Stimulated activated naive CD8-positive, alpha-beta T cell treated with anti-CD3 and anti-CD28 coated beads, Interleukin-15, Interleukin-2, amounts not matched to agents 100 ng/mL and 50 ng/mL, for 24 hours (primary cell): ENCODE results near the gene ATXN7L1.
A peak's percentile ranks its signal among the peaks of the same experiment; 100 is the strongest.
"Not testable (repeated sequence)": the region's sequence is repeated elsewhere in the genome, so short reads cannot be mapped to it uniquely, and the experiment has no call there.

Source experiments
- H3K27ac Mint-ChIP-seq: one replicate; pipeline ENCODE4 v1.8.0; 2021; ENCODE audit warnings: mild to moderate bottlenecking, mixed read lengths
- H3K27me3 Mint-ChIP-seq: one replicate; pipeline ENCODE4 v1.8.0; 2021; ENCODE audit warnings: mixed read lengths
- H3K36me3 Mint-ChIP-seq: one replicate; pipeline ENCODE4 v1.8.0; 2021; ENCODE audit warnings: low read depth, mixed read lengths
- H3K4me1 Mint-ChIP-seq: one replicate; pipeline ENCODE4 v1.8.0; 2021; ENCODE audit warnings: low read depth, mixed read lengths
- H3K4me3 Mint-ChIP-seq: one replicate; pipeline ENCODE4 v1.8.0; 2021; ENCODE audit warnings: mild to moderate bottlenecking, mixed read lengths
- H3K9me3 Mint-ChIP-seq: one replicate; pipeline ENCODE4 v1.8.0; 2021; ENCODE audit warnings: mixed read lengths

ATXN7L1 gene

DNA sequence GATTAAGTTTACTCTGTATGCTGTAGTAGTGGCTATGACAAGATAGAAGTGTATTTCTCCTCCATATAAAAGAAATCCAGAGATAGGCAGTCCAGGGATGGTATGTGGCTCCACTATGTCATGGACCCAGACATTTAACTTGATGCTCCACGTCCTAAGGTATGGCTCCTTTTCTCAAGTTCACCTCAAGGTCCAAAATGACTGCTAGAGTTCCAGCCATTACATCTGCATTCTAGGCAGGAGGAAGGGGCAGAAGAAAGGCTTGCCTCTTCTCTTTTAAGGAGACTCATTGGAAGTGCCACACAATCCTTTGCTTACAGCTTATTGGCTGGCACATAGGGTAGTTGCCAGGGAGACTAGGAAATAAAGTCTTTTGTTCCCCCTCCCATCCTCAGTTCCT, 27.7 kb upstream of the ATXN7L1 start:
- peaks cover 5% of the 10 kb centered on the region for H3K27me3 Mint-ChIP-seq
- H3K4me3 Mint-ChIP-seq: no peak overlapping the region
- no peaks in the 10 kb centered on the region for H3K36me3 Mint-ChIP-seq
- no peak overlapping the region for H3K27ac Mint-ChIP-seq
- H3K9me3 Mint-ChIP-seq: no peaks in the 10 kb centered on the region
- no peaks in the 10 kb centered on the region for H3K4me1 Mint-ChIP-seq

- Mint-ChIP-seq H3K4me3 (no peak overlapping the region), H3K36me3 (no peaks in the 10 kb centered on the region), H3K27ac (no peak overlapping the region), H3K9me3 (no peaks in the 10 kb centered on the region), H3K27me3 (peaks cover 5% of the 10 kb centered on the region), H3K4me1 (no peaks in the 10 kb centered on the region)
Observed at GRCh38 chr7:105902325-105902911, 26.0 kb upstream of the ATXN7L1 start.

GRCh38 chr7:105897999-105898398, 21.6 kb upstream of the ATXN7L1 start:
- H3K4me3 Mint-ChIP-seq: no peak overlapping the region
- H3K27ac Mint-ChIP-seq: no peak overlapping the region

GRCh38 chr7:105896407-105896911, 20.1 kb upstream of the ATXN7L1 start:
- Mint-ChIP-seq H3K4me3 (no peak overlapping the region), H3K27me3 (peaks cover 9% of the 10 kb centered on the region), H3K4me1 (no peaks in the 10 kb centered on the region), H3K27ac (no peak overlapping the region), H3K9me3 (no peaks in the 10 kb centered on the region), H3K36me3 (no peaks in the 10 kb centered on the region)

More at GRCh38 chr7:105897999-105898398, 21.6 kb upstream of the ATXN7L1 start:
- H3K27me3 Mint-ChIP-seq: peaks cover 4% of the 10 kb centered on the region
- H3K4me1 Mint-ChIP-seq: no peaks in the 10 kb centered on the region
- H3K36me3 Mint-ChIP-seq: no peaks in the 10 kb centered on the region
- no peaks in the 10 kb centered on the region for H3K9me3 Mint-ChIP-seq

- H3K9me3 Mint-ChIP-seq: no peaks in the 10 kb centered on the region
- peaks cover 18% of the 10 kb centered on the region for H3K4me1 Mint-ChIP-seq
- H3K4me3 Mint-ChIP-seq: no peak overlapping the region
- H3K27ac Mint-ChIP-seq: no peak overlapping the region
- no peaks in the 10 kb centered on the region for H3K36me3 Mint-ChIP-seq
- H3K27me3 Mint-ChIP-seq: peaks cover 9% of the 10 kb centered on the region
Observed at GRCh38 chr7:105894131-105894530, 17.7 kb upstream of the ATXN7L1 start.

DNA sequence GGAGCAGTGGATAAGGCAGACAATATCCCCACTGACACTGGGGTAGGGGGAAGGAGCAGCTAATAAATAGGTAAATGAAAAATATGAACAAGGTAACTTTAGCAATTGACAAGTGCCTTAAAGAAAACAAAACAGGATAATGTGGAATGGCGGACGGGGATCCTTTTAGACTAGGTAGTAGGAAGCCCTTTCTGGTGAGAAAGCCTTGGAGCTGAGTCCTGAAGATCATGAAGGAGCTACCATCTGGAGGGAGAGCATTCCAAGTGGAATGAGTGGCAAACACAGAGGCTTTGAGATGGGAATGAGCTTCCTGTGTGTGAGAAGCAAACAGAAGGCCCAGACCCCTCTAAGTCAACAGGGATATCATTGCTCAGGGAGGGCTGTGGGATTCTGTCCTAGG, 16.0 kb upstream of the ATXN7L1 start:
- H3K27me3 Mint-ChIP-seq: peaks cover 9% of the 10 kb centered on the region
- no peak overlapping the region for H3K4me3 Mint-ChIP-seq
- H3K9me3 Mint-ChIP-seq: no peaks in the 10 kb centered on the region
- peaks cover 18% of the 10 kb centered on the region for H3K4me1 Mint-ChIP-seq
- no peak overlapping the region for H3K27ac Mint-ChIP-seq
- H3K36me3 Mint-ChIP-seq: no peaks in the 10 kb centered on the region

GRCh38 chr7:105890290-105890997, 14.0 kb upstream of the ATXN7L1 start:
- Mint-ChIP-seq H3K27ac (peak overlapping the region; percentile 13), H3K36me3 (no peaks in the 10 kb centered on the region), H3K4me1 (peaks cover 20% of the 10 kb centered on the region)

DNA sequence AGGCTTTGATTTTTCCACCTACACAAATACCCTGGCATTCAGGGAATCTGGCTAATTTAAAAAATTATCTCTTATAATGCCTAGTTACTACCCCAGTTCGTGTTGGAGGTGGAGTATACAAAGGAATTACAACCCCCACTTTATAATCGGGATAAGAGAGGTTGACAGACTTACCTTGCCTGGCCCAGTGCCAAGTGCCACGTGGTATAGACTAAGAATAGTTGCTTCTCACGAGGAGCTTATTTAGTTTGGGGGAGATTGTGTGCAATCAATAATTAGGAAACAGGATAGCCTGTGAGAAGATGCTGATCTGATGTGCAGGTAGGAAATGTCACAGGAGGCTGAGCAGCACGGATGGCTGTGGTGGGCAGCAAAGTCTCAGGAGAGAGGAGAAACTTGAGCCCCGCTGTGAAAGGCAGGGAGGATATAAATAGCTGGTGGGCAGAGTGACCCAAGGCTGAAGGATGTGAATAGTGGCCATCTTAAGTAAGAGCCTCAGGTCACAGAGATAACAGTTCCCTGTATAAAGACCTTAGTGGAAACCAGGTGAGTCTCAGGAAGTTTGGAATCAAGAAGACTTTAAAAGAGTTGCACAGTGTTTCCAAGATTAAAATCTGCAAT, 11.3 kb upstream of the ATXN7L1 start:
- Mint-ChIP-seq H3K9me3 (no peaks in the 10 kb centered on the region), H3K36me3 (no peaks in the 10 kb centered on the region), H3K4me1 (peaks cover 26% of the 10 kb centered on the region), H3K4me3 (no peak overlapping the region), H3K27me3 (peaks cover 9% of the 10 kb centered on the region), H3K27ac (no peak overlapping the region)

More at GRCh38 chr7:105890290-105890997, 14.0 kb upstream of the ATXN7L1 start:
- Mint-ChIP-seq H3K27me3 (peaks cover 12% of the 10 kb centered on the region), H3K9me3 (no peaks in the 10 kb centered on the region), H3K4me3 (no peak overlapping the region)

DNA sequence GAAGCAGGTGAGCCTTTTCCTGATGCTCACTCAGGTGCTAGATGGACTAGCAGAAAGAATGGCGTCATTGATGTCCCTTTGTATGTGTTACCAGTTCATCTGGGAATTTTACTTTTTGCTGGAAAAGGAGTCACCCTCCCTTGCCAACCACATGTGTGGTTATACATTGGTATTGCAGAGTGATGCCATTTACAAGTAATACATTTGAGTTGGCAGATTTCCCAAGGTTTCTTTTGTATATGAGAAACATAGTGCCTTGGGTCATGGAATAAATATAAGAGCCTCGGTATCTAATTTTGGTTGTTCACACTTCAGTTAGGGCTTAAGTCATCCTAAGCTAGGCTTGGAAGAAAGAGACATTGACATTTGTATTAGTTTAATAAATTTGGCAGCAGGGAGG, 10.4 kb upstream of the ATXN7L1 start:
- Mint-ChIP-seq H3K36me3 (no peaks in the 10 kb centered on the region), H3K9me3 (no peaks in the 10 kb centered on the region), H3K27ac (no peak overlapping the region), H3K4me3 (no peak overlapping the region), H3K27me3 (peaks cover 3% of the 10 kb centered on the region), H3K4me1 (peaks cover 26% of the 10 kb centered on the region)

GRCh38 chr7:105885387-105886111, 9.2 kb upstream of the ATXN7L1 start:
- Mint-ChIP-seq H3K9me3 (no peaks in the 10 kb centered on the region), H3K4me1 (peaks cover 17% of the 10 kb centered on the region), H3K36me3 (no peaks in the 10 kb centered on the region), H3K4me3 (no peak overlapping the region), H3K27me3 (peaks cover 3% of the 10 kb centered on the region), H3K27ac (no peak overlapping the region)

GRCh38 chr7:105883179-105883578, 6.8 kb upstream of the ATXN7L1 start:
- H3K27me3 Mint-ChIP-seq: not testable (repeated sequence)
- peaks cover 19% of the 10 kb centered on the region for H3K4me1 Mint-ChIP-seq

DNA sequence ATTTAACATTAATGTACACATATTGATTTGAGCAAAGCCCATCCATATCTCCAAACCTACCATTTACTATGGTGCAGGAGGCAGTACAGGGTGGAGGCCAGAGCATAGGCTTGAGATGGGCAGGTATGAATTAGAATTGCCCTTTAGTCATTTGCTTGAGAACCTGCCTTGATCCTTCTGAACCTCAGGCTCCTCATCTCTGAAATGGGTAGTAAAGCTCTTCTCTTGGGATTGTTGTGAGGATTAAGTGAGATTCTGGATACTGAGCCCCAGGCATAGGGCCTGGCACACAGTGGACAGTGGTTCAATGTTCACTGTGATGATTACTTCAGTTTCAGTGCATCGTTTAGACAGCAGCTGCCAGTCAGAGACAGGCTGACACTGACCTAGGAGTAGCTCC, 5.0 kb upstream of the ATXN7L1 start:
- H3K9me3 Mint-ChIP-seq: no peaks in the 10 kb centered on the region
- peaks cover 29% of the 10 kb centered on the region for H3K4me1 Mint-ChIP-seq
- peaks cover 10% of the 10 kb centered on the region for H3K27me3 Mint-ChIP-seq
- H3K36me3 Mint-ChIP-seq: no peaks in the 10 kb centered on the region
- H3K4me3 Mint-ChIP-seq: no peak overlapping the region
- H3K27ac Mint-ChIP-seq: no peak overlapping the region

More at GRCh38 chr7:105883179-105883578, 6.8 kb upstream of the ATXN7L1 start:
- H3K4me3 Mint-ChIP-seq, H3K9me3 Mint-ChIP-seq, H3K27ac Mint-ChIP-seq, H3K36me3 Mint-ChIP-seq: not testable (repeated sequence)

DNA sequence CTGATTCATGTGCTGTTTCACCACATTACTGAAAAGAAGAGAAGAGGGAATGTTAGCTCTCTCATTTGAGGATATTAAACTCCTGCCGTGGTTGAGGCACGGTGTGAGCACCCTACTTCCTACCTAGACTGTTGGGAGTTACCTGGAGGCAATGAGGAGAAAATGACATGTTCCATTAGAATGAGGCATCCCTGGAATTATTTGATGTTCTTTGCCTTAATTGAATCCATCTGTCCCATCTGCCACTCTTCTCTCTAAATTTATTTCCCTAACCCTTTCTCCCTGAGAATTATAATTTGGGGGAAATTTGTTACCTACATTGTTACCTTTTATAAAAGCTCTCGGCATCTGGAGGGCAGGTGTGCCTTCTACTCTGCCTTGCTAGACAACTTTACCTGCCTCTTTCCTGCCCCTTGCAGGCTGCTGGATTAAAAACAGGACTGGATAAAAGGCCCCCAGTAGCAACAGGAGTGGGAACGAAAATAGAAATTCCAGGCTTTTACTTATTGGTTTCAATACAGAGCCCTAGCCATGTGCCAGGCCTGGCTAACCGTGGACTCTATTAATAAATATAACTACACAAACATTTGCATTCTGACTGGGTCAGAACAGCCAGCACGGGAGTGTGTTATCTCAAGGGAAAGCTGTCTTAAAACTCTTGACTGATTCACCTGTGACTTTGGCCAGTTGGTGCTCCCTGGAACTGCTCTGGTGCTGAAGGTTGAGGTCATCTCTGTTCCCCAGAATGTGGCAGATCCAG, 4.4 kb upstream of the ATXN7L1 start:
- Mint-ChIP-seq H3K27ac (no peak overlapping the region), H3K27me3 (peaks cover 8% of the 10 kb centered on the region), H3K4me3 (no peak overlapping the region), H3K36me3 (no peaks in the 10 kb centered on the region), H3K4me1 (peaks cover 35% of the 10 kb centered on the region), H3K9me3 (no peaks in the 10 kb centered on the region)

GRCh38 chr7:105879782-105880181, 3.4 kb upstream of the ATXN7L1 start:
- no peak overlapping the region for H3K27ac Mint-ChIP-seq
- H3K36me3 Mint-ChIP-seq: no peaks in the 10 kb centered on the region
- H3K27me3 Mint-ChIP-seq: peaks cover 8% of the 10 kb centered on the region
- no peak overlapping the region for H3K4me3 Mint-ChIP-seq
- no peaks in the 10 kb centered on the region for H3K9me3 Mint-ChIP-seq
- H3K4me1 Mint-ChIP-seq: peaks cover 37% of the 10 kb centered on the region
